HCT116 (cell line): ENCODE data around the gene GRIK1.

Experiments used
- CTCF ChIP-seq, 3 experiments: fragments of 200-600 bp in 1 of 3; sonication (generic) in 1 of 3; IDR thresholded peaks in 2 of 3; conservative IDR thresholded peaks in 1 of 3; 2 replicates each; pipeline ENCODE4 v1.5.1; 2012 to 2017; ENCODE audit warnings: low read depth in 2 of 3, low read length in 2 of 3, antibody characterized with exemption in 1 of 3, borderline replicate concordance in 1 of 3, control low read depth in 1 of 3, mild to moderate bottlenecking in 1 of 3, mixed read lengths in 1 of 3, mixed run types in 1 of 3, moderate library complexity in 1 of 3; ENCODE audit not compliant: insufficient read depth in 1 of 3
- EZH2 ChIP-seq: fragments of 200-600 bp; sonication (generic); IDR thresholded peaks from 2 replicates; pipeline ENCODE4 v1.6.1; 2017; ENCODE audit warnings: antibody characterized with exemption, mixed run types
- EZH2phosphoT487 ChIP-seq: fragments of 200-600 bp; IDR thresholded peaks from 2 replicates; pipeline ENCODE4 v1.6.1; 2018; ENCODE audit warnings: antibody characterized with exemption, borderline replicate concordance
- JUND ChIP-seq: IDR thresholded peaks from 2 replicates; pipeline ENCODE4 v1.6.1; 2012
- POLR2A ChIP-seq: IDR thresholded peaks from 2 replicates; pipeline ENCODE4 v1.7.0; 2011; ENCODE audit warnings: borderline replicate concordance; ENCODE audit not compliant: insufficient read depth, insufficient read length; ENCODE audit errors: extremely low read depth
- POLR2AphosphoS5 ChIP-seq: IDR thresholded peaks from 2 replicates; pipeline ENCODE4 v1.6.1; 2011; ENCODE audit warnings: mild to moderate bottlenecking, low read depth, low read length, moderate library complexity
- SP1 ChIP-seq: IDR thresholded peaks from 2 replicates; pipeline ENCODE4 v1.6.1; 2012; ENCODE audit warnings: low read depth
- TCF7L2 ChIP-seq: IDR thresholded peaks from 2 replicates; pipeline ENCODE4 v1.7.0; 2011; ENCODE audit warnings: borderline replicate concordance, inconsistent platforms; ENCODE audit not compliant: insufficient read depth, insufficient read length; ENCODE audit errors: extremely low read depth
- ZFX ChIP-seq: fragments of 450-650 bp; IDR thresholded peaks from 2 replicates; pipeline ENCODE4 v1.6.1; 2017
- ZNF274 ChIP-seq: fragments of 200-500 bp; sonication (Bioruptor generic); IDR thresholded peaks from 2 replicates; pipeline ENCODE4 v1.6.1; 2014; ENCODE audit warnings: mild to moderate bottlenecking, low read depth, low read length, inconsistent platforms
- TF ChIP-seq, protein P1 (sequence below): IDR thresholded peaks from 2 replicates; pipeline ENCODE4 v1.6.1; 2012
- TF ChIP-seq, protein P2 (sequence below): IDR thresholded peaks from 2 replicates; pipeline ENCODE4 v1.6.1; 2012; ENCODE audit warnings: low read depth

DNA sequence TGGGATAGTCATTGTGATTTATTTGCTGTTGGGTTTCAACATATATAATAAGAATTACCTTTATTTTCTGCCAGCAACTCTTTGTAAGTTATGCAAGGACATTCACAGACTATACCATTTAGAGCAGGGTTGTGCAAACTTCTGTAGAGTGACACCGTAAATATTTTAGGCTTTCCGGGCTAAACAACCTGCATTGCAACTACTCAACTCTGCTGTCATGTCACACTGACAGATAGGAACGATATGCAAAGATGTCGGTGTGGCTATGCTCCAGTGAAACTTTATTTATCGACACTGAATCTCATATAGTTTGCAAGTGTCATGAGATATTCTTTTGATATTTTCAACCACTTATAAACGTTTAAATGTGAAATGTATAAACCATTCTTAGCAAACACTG, 430.7 kb downstream of the GRIK1 start:
- TF ChIP-seq CTCF (IDR thresholded peaks at IDR 0.05 in 2 of 3, conservative IDR thresholded peaks at IDR 0.05 in 1 of 3; ENCODE audit: borderline replicate concordance in 1 of 3, insufficient read depth in 1 of 3, low read depth in 2 of 3, low read length in 2 of 3): no peak
- TF ChIP-seq, protein P1, sequence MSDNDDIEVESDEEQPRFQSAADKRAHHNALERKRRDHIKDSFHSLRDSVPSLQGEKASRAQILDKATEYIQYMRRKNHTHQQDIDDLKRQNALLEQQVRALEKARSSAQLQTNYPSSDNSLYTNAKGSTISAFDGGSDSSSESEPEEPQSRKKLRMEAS: no peak
- no peak for TF ChIP-seq POLR2AphosphoS5
- TF ChIP-seq POLR2A: no peak
- TF ChIP-seq, protein P2, sequence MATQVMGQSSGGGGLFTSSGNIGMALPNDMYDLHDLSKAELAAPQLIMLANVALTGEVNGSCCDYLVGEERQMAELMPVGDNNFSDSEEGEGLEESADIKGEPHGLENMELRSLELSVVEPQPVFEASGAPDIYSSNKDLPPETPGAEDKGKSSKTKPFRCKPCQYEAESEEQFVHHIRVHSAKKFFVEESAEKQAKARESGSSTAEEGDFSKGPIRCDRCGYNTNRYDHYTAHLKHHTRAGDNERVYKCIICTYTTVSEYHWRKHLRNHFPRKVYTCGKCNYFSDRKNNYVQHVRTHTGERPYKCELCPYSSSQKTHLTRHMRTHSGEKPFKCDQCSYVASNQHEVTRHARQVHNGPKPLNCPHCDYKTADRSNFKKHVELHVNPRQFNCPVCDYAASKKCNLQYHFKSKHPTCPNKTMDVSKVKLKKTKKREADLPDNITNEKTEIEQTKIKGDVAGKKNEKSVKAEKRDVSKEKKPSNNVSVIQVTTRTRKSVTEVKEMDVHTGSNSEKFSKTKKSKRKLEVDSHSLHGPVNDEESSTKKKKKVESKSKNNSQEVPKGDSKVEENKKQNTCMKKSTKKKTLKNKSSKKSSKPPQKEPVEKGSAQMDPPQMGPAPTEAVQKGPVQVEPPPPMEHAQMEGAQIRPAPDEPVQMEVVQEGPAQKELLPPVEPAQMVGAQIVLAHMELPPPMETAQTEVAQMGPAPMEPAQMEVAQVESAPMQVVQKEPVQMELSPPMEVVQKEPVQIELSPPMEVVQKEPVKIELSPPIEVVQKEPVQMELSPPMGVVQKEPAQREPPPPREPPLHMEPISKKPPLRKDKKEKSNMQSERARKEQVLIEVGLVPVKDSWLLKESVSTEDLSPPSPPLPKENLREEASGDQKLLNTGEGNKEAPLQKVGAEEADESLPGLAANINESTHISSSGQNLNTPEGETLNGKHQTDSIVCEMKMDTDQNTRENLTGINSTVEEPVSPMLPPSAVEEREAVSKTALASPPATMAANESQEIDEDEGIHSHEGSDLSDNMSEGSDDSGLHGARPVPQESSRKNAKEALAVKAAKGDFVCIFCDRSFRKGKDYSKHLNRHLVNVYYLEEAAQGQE: no peak
- no peak for TF ChIP-seq EZH2
- no peak for TF ChIP-seq ZFX
- TF ChIP-seq TCF7L2: no peak
- no peak for TF ChIP-seq SP1
- TF ChIP-seq EZH2phosphoT487: no peak
- no peak for TF ChIP-seq JUND
- TF ChIP-seq ZNF274: no peak
